Prostate gland (tissue), 2 donors: Measurements from ENCODE around the gene ZNRF2.

Experiments used
- POLR2A ChIP-seq: fragments of 450-650 bp; IDR thresholded peaks from one replicate; pipeline ENCODE4 v1.6.1; 2016; ENCODE audit warnings: antibody characterized with exemption, mild to moderate bottlenecking
- TF ChIP-seq, protein P1 (sequence below), 4 experiments: fragments of 200-600 bp in 2 of 4; fragments of 450-650 bp in 2 of 4; sonication (generic) in 2 of 4; IDR thresholded peaks; 1 replicate in 3 of 4; 2 replicates in 1 of 4; pipeline ENCODE4 v1.5.1; 2016 to 2019; ENCODE audit warnings: antibody characterized with exemption in 4 of 4, mild to moderate bottlenecking in 2 of 4, moderate library complexity in 2 of 4

DNA sequence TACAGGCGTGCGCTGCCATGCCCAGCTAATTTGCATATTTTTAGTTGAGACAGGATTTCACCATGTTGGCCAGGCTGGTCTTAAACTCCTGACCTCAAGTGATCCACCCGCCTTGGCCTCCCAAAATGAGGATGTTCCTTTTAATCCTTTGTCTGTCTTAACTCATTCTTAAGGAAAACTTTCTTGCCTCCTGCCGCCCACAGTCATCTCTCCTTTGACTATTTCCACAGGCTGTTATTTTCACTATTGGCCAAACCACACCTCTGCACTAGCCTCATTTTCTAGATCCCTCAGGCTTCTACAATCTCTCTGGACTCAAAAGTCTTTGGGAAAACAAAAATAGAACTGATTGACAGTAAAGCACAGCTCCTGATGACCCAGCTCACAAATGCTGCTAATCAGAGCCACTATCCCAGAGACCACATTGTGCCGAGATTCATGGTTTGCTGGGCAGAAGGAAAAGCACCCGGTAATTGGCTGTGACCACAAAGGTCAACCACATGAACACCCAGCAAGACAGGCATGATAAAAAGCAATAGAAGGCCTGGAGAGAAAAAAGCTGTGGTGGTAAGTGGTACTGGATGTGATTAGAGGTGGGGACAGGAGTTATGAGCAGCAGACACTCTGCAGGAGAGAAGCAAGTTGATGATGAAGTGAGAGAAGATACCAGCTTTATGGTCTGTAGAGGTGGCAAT lies 44.1 kb upstream of the ZNRF2 start:
- no peak for TF ChIP-seq POLR2A
- TF ChIP-seq, protein P1, sequence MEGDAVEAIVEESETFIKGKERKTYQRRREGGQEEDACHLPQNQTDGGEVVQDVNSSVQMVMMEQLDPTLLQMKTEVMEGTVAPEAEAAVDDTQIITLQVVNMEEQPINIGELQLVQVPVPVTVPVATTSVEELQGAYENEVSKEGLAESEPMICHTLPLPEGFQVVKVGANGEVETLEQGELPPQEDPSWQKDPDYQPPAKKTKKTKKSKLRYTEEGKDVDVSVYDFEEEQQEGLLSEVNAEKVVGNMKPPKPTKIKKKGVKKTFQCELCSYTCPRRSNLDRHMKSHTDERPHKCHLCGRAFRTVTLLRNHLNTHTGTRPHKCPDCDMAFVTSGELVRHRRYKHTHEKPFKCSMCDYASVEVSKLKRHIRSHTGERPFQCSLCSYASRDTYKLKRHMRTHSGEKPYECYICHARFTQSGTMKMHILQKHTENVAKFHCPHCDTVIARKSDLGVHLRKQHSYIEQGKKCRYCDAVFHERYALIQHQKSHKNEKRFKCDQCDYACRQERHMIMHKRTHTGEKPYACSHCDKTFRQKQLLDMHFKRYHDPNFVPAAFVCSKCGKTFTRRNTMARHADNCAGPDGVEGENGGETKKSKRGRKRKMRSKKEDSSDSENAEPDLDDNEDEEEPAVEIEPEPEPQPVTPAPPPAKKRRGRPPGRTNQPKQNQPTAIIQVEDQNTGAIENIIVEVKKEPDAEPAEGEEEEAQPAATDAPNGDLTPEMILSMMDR (IDR thresholded peaks at IDR 0.05), result no peak
